Measurements from ENCODE around the gene C7orf25.

Gene C7orf25

GRCh38 chr7:42877862-42878261 lies 34.0 kb downstream of the C7orf25 start:
- DNase-seq (ENCODE audit: low read depth, low spot score): no peak

- DNase-seq (ENCODE audit: low read depth, low spot score): no peak
Measured at GRCh38 chr7:42876182-42877068, 35.4 kb downstream of the C7orf25 start.

- DNase-seq (ENCODE audit: low read depth, low spot score): no peak
Measured at GRCh38 chr7:42869131-42870020, 42.5 kb downstream of the C7orf25 start.

- no peak for DNase-seq (ENCODE audit: low read depth, low spot score)
Measured at GRCh38 chr7:42868480-42868879, 43.4 kb downstream of the C7orf25 start.

Measured in iPS DF 19.7 (cell line).